Right kidney (tissue), 1 donor: ENCODE results near the gene EPS8L3.
"Not testable (repeated sequence)": the region's sequence is repeated elsewhere in the genome, so short reads cannot be mapped to it uniquely, and the experiment has no call there.

Experiments used
- DNase-seq: peaks from one replicate; pipeline ENCODE4 v3.0.0-alpha.2; 2016

EPS8L3 gene

GRCh38 chr1:109777980-109778625, 14.4 kb upstream of the EPS8L3 start:
- DNase-seq: no peak

GRCh38 chr1:109777436-109777835, 13.7 kb upstream of the EPS8L3 start:
- DNase-seq: no peak

- DNase-seq: peak; percentile 64
These were observed 13.2 kb upstream of the EPS8L3 start for GRCh38 chr1:109776911-109777310.

GRCh38 chr1:109776206-109776835, 12.6 kb upstream of the EPS8L3 start:
- DNase-seq: no peak

GRCh38 chr1:109775398-109775797, 11.7 kb upstream of the EPS8L3 start:
- DNase-seq: no peak

GRCh38 chr1:109773900-109774485, 10.3 kb upstream of the EPS8L3 start:
- no peak for DNase-seq

GRCh38 chr1:109773203-109773899, 9.6 kb upstream of the EPS8L3 start:
- peak; percentile 59 for DNase-seq

GRCh38 chr1:109772658-109773202, 9.0 kb upstream of the EPS8L3 start:
- no peak for DNase-seq

- DNase-seq: no peak
These were observed 8.3 kb upstream of the EPS8L3 start for GRCh38 chr1:109771712-109772657.

GRCh38 chr1:109770331-109771095, 6.8 kb upstream of the EPS8L3 start:
- no peak for DNase-seq

- no peak for DNase-seq
These were observed 5.8 kb upstream of the EPS8L3 start for GRCh38 chr1:109769330-109770078.

GRCh38 chr1:109768820-109769219, 5.1 kb upstream of the EPS8L3 start:
- no peak for DNase-seq

GRCh38 chr1:109768335-109768650, 4.6 kb upstream of the EPS8L3 start:
- DNase-seq: no peak

GRCh38 chr1:109767637-109768334, 4.1 kb upstream of the EPS8L3 start:
- no peak for DNase-seq

- not testable (repeated sequence) for DNase-seq
These were observed 3.4 kb upstream of the EPS8L3 start for GRCh38 chr1:109766991-109767636.

- no peak for DNase-seq
These were observed 2.3 kb upstream of the EPS8L3 start for GRCh38 chr1:109765896-109766615.

GRCh38 chr1:109765483-109765815, 1.7 kb upstream of the EPS8L3 start:
- no peak for DNase-seq
